GM18498 (cell line): ENCODE data around the gene RASA2.

ENCODE experiments used
- ATAC-seq: cut with Tn5 transposase; IDR thresholded peaks from one replicate; pipeline ENCODE4 v1.9.1; 2021; ENCODE audit warnings: mild to moderate bottlenecking, moderate library complexity; ENCODE audit not compliant: unreplicated experiment

The RASA2 gene, protein sequence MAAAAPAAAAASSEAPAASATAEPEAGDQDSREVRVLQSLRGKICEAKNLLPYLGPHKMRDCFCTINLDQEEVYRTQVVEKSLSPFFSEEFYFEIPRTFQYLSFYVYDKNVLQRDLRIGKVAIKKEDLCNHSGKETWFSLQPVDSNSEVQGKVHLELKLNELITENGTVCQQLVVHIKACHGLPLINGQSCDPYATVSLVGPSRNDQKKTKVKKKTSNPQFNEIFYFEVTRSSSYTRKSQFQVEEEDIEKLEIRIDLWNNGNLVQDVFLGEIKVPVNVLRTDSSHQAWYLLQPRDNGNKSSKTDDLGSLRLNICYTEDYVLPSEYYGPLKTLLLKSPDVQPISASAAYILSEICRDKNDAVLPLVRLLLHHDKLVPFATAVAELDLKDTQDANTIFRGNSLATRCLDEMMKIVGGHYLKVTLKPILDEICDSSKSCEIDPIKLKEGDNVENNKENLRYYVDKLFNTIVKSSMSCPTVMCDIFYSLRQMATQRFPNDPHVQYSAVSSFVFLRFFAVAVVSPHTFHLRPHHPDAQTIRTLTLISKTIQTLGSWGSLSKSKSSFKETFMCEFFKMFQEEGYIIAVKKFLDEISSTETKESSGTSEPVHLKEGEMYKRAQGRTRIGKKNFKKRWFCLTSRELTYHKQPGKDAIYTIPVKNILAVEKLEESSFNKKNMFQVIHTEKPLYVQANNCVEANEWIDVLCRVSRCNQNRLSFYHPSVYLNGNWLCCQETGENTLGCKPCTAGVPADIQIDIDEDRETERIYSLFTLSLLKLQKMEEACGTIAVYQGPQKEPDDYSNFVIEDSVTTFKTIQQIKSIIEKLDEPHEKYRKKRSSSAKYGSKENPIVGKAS

GRCh38 chr3:141486746-141487520 lies at the start of gene RASA2:
Gene RASA2 (plus strand): TSS chr3:141487027. CDS start chr3:141487084, 57 bp downstream.
- peak; percentile 78 for ATAC-seq

DNA sequence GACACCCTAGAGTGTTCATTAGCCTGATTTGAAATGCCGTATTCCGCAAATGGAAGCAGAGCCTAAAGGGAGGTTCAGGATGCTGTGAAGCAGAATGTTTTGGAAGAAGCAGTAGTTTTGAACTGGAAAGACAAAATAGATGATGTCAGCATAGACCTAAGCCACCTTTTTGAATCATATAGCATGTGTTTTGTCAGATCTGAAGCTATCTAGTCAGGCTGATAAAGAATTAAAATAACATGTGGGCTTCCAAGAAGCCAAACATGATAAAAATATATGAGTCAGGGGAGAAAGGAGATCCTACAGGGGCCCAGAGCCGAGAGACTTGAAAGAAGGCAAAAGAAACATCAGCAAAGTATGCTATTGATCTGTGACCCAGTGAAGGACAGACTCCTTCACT lies 47.2 kb upstream of the RASA2 start:
- no peak for ATAC-seq

DNA sequence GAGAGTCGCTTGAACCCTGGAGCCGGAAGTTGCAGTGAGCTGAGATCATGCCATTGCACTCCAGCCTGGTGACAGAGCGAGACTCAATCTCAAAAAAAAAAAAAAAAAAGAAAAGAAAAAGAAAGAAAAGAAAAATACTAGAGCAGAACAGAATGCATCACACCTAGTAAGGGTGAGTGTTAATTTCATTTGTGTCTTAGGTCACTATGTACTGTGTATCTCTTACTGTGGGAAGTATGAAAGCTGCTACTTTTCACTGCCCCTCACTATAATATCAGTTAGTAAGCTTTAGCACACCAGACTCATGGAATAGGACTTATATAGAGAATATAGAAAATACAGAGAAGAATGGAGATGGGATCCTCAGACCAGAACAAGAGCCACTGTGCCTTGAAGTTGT lies 45.9 kb upstream of the RASA2 start:
- peak; percentile 13 for ATAC-seq

- ATAC-seq, result peak; percentile 90
Observed at GRCh38 chr3:141441381-141442364, 45.2 kb upstream of the RASA2 start.

DNA sequence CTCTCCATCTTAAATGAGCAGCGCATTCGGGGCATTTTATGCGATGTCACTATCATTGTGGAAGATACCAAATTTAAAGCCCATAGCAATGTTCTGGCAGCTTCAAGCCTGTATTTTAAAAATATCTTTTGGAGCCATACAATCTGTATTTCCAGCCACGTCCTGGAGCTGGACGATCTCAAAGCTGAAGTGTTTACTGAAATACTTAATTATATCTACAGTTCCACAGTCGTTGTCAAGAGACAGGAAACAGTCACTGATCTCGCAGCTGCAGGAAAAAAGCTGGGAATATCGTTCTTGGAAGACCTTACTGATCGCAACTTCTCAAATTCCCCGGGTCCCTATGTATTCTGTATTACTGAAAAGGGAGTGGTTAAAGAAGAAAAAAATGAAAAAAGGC lies 44.4 kb upstream of the RASA2 start:
- ATAC-seq, result no peak

DNA sequence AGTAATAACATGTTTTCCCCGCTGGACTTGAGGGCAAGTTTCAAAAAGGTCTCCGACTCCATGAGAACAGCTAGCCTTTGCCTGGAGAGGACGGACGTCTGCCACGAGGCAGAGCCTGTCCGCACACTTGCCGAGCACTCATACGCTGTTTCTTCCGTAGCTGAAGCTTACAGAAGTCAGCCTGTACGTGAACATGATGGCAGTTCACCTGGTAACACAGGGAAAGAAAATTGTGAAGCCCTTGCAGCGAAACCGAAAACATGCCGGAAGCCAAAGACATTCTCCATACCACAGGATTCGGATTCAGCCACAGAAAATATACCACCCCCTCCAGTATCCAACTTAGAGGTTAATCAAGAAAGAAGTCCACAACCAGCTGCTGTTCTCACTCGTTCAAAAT lies 43.9 kb upstream of the RASA2 start:
- no peak for ATAC-seq

GRCh38 chr3:141444586-141445285 lies 42.1 kb upstream of the RASA2 start:
- ATAC-seq, result no peak

- no peak for ATAC-seq
Observed at GRCh38 chr3:141445990-141446389, 40.8 kb upstream of the RASA2 start.

DNA sequence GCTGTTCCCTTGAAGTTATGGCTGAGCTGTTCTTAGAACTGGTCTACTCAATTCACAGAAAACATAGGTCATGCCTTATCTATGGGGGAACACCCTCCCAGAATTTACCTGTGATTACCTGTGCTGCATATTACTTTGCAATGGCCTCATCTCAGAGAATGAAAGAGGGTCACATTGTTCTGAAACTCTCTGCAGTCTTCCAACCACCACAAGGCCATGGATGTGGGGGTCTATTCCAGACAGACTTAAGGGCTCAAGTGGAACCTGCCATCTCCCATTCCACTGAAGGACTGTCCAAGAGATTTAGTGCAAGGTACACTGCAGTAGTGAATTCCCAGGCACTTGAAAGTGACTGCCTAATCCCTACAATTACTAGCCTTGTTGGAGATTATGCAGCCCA lies 40.1 kb upstream of the RASA2 start:
- no peak for ATAC-seq

DNA sequence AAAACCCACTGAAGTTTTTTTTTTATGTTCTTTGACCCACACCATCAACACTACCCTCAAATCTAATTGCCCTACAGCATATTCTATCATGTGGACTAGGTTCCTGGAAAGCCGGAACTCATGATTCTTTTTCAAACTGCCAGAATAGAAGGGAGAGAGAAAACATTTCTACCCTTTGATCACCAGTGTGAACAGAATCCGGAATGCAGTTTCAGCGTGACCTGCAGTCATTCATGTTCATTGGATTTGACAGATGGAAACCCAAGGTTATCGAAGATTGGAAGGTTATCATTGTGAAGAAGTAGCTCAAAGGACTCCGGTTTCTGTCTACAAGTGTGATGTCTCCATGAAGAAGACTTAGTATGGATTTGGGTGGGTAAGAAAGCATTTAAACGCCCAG lies 39.4 kb upstream of the RASA2 start:
- ATAC-seq, result no peak

GRCh38 chr3:141448606-141449220 lies 38.1 kb upstream of the RASA2 start:
- no peak for ATAC-seq

DNA sequence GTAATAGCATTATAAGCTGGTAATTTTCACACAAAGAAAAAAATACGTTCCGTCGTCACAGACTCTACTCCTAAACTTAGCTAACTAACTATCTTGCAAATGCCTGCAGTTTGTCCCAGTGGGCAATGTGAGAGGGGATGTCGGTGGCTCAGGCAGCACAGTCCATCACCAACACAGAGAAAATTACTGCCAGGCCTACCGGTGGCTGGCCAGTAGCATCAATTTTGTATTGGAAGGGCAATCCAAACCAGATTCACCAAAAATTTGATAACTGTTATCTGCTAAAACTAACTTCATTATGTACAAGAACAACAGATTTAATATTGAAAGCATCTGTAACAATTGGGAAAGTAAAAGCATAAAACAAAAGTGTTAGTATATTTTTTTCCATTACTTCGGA lies 37.4 kb upstream of the RASA2 start:
- no peak for ATAC-seq

GRCh38 chr3:141450727-141451375 lies 36.0 kb upstream of the RASA2 start:
- no peak for ATAC-seq

DNA sequence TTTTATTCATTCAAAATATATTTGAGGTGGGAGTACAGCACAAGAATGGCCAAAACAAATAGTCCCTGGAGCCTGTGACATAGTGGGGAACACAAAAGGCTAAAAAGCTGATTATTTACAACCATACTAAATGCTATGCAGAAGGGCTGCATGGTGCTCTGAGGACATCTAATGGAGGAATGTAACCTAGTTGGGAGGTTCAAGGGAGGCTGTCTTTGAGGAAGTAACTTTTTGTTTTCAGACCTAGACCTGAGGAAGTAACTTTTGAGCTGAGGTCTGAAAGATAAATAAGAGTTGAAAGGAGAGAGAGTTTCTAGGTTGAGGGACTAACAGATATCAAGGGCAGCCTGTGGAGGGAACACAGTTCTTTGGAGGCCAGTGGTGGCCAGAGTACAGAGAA lies 34.8 kb upstream of the RASA2 start:
- ATAC-seq, result peak; percentile 69

GRCh38 chr3:141452773-141453172 lies 34.1 kb upstream of the RASA2 start:
- no peak for ATAC-seq

DNA sequence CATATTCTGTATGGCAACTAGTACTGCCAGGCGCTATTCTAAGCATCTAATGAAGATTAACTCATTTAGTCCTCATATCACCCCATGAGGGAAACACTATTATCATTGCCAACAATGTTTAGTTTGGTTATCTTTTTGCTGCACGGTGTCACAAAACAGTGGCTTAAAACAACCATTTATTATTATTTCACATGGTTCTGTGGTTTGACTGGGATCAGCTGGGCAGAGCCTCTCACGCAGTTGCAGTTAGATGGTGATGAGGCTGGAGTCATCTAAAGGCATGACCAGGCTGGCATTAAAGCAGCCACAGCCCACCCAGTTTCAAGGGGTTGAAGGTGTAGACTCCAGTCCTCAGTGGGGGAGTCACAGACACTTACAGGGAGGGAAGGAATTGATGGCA lies 32.8 kb upstream of the RASA2 start:
- no peak for ATAC-seq

DNA sequence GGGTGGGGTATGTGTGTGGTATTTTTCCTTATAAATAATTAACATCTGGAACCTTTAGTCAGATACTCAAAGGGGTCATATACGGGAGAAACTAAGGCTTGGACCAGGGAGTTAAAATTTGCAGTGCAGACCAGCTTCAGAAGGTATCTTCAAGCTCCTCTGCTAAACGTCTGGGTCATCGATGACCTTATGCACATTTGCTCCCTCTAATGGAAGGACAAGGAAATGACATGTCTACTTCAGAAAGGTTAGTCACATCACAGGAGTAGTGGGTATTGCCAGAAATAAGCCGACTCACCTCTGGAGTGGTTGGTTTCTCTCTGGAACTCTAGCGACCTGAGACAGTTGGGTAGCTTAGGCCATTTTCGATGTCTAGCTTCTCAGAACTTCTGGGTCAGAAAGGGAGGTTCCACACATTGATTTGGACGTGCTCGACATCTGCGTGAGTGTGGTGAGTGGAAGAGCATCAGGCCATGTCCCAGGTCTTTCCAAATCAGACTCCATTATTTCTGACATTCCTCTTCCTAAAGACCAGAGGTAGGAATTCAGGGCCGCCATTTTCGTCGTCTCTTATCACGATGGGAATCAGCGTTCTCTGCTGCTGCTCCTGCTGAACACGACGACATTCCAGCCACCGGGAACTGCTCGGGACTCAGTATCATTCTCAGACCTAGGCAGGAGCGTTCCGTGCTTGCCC lies 31.8 kb upstream of the RASA2 start:
- ATAC-seq, result peak; percentile 56
